Epidermal melanocyte (primary cell): ENCODE data around the gene GSTK1.
"Not testable (repeated sequence)": the region's sequence is repeated elsewhere in the genome, so short reads cannot be mapped to it uniquely, and the experiment has no call there.

Source experiments
- DNase-seq: peaks from one replicate; pipeline ENCODE4 v3.0.0; 2011; ENCODE audit warnings: low spot score; ENCODE audit not compliant: insufficient read length

GSTK1 gene

DNA sequence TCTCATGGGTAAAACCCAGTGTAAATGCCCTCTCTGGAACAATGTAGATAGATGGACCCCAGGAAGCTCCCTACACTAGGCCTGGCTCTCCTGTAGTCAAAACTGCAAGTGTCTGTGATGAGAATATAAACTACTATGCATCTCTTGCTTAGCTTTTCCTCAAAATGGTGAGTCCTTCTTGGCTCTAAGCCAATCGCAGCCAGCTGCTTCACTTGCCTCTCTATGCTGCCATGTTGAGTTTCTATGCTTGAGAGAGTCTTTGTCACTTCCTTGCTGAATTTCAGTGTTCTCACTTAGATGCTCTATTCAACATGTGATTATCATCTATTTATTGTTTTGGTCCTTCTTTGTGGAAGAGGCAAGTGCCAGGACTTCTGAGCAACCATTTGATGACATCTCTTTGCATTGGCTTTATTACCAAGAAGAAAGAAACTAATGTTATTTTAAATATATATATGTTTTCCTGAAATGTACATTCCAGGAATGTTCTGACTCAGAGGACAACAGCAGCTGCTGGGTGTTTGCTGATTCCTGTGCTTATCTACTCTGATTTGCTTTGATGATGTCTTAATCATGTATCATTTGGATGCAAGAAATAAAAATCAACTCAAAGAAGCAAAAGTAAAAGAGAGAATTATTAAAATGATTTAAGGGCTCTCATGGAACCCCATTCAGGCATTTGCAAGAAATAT is 24.8 kb upstream of the GSTK1 start:
- no peak for DNase-seq

DNA sequence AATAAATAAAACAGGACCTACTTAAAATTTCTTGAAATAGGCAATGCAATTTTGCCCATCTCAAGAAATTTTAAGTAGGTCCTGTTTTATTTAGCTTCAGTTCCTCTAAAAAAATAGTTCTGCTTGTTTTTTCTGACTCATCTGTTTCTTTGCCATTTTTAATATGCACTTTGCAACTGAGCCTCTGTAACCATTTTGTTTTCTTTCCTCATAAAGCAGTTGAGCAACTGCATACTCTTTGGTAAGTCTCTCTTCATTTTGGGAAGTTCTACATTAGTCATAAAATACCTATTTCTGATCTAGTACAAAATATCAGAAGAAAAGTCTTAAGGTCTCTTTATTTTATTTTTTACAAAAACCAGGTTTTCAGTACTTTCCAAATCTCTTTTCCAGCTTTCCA is 23.4 kb upstream of the GSTK1 start:
- DNase-seq = no peak

DNA sequence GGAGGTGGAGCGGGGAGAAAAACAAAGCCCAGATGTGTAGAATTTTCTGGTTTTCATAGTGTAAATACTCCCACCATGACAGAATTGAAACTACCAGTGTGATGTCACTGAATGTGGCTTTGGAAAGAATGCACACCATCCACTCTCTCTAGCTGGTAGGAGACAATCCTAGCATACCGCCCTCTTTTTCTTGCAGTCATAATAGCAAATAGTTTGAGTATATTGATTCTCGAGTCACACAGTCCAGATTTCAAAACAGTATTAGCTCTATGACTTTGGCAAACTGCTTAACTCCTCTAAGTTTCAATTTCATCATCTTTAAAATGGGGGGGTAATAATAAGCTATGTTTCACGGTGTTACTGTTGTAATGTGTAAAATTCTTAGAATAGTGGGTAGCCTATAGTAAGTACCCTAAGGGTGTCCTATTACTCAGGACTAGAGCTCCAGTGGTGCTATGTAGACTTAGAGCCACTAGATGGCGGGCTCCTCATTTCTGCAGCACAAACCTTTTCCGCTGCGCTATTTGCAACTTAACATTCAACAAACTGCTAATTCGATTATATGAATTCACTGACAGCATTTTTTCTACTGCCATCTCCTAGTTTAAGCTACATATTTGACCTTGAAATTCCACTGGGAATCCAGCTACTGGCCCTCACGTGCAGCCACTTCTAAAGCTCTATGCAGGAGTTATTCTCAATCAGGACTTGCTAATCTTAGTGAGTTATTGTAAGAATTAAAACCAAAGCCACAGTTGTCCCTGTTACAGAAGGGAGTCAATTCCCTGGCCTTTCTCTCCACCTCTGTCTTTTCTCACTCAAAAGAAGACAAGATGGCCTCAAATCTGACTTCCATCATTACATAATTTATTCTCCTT is 22.7 kb upstream of the GSTK1 start:
- DNase-seq = peak; percentile 43

- no peak for DNase-seq
Observed at GRCh38 chr7:143242306-143242705, 20.9 kb upstream of the GSTK1 start.

DNA sequence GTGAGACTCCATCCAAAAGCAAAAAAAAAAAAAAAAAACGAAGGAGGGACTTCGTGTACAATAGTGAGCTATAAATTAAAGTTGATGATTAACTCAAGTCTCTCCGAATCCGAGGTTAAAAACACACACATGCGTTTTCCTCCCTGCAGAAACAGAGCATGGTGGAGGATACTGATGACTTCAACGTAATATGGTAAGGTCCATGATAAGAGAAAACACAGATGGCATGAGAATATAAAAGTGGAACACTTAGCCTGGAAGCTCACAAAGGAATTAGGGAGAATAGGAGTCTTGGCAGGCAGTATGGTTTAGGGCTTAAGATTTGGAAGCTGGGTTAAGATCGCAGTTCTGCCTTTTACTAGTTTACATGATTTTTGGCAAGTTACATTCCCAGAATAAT is 20.1 kb upstream of the GSTK1 start:
- no peak for DNase-seq

DNA sequence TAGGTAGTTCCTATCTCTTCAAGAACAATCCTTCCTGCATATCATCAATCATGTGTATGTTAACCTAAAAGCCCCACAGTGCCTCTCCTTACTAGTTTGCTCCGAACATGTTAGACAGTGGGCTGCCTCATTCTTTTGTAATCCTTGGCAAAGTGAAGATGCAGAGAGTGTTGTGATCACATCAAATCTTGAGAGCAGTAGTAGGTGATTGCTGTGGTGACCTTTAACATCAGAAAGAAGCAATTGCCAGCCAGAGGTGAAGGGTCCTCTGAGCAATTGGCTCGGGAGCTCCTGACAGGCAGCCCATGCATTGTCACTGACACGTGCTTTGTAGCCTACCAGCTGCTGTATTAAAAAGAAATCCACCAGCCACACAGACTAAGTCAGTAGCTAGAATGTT is 19.6 kb upstream of the GSTK1 start:
- DNase-seq = no peak

DNA sequence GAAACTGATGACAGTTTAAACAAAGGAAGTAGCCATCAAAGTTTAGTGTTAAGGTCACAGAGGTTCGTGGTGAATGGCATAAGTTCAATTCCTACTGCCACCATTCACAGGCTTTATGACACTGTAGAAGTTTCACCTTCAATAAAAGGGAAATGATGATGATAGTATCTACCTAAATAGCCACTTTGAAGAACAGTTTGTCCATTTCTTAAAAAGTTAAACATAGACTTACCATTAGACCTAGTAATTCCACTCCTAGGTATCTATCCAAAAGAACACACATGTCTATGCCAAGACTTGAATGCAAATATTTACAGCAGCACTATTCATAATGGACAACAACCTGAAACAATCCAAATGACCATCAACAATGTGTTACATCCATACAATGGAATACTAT is 18.9 kb upstream of the GSTK1 start:
- no peak for DNase-seq

GRCh38 chr7:143245123-143245522 is 18.1 kb upstream of the GSTK1 start:
- DNase-seq = no peak

GRCh38 chr7:143247372-143247771 is 15.9 kb upstream of the GSTK1 start:
- DNase-seq = no peak

DNA sequence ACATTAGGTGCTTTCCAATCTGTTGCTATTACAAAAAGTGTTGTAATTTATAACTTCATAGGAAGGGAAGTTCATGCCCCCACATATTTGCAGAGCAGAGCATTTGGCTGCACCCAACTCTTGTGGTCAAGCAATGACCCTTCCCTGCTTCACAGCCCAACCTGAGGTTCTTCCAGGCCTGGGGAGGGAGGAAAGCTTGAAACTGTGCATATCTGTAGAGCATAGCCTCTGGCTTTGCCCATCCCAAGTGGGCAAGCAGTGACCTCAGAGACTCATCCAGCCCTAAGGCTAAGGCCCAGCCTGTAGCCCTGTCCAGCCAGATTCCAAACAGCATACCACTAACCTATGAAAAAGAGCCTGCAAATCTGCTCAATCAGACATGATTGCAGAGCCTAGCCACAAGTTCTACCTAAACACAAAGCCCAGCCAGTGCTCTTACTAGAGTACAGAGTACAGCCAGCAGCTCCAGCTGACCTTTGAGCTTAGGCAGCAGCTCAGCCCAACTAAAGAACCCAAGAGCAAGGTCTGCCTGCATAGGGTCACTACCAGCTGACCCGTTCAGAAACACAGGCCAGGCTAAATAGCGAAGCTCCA is 14.4 kb upstream of the GSTK1 start:
- DNase-seq = no peak

DNA sequence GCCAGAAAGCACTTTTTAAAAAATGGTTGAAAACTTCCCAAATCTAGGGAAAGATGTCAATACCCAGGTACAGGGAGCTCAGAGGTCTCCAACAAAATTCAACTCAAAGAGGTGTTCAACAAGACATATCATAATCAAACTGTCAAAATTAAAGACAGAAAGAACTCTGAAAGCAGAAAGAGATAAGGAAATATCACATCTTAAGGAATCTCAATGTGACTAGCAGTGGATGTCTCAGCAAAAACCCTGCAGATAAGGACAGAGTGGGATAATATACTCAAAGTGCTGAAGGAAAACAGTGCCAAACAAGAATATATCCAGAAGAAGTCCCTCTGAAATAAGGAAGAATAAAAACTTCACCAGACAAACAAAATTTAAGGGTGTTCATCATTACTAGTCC is 13.0 kb upstream of the GSTK1 start:
- no peak for DNase-seq

- no peak for DNase-seq
Observed at GRCh38 chr7:143250822-143251221, 12.4 kb upstream of the GSTK1 start.

DNA sequence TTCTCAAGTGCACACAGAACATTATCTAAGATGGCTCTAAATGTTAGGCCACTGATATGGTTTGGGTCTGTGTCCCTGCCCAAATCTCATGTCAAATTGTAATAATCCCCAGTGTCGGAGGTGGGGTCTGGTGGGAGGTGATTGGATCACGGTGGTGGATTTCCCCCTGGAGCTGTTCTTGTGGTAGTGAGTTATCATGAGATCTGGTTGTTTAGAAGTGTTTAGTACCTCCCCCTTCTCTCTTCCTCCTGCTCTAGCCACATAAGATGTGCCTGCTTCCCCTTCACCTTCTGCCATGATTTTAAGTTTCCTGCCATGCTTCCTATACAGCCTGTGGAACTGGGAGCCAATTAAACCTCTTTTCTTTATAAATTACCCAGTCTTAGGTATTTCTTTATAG is 11.2 kb upstream of the GSTK1 start:
- no peak for DNase-seq

DNA sequence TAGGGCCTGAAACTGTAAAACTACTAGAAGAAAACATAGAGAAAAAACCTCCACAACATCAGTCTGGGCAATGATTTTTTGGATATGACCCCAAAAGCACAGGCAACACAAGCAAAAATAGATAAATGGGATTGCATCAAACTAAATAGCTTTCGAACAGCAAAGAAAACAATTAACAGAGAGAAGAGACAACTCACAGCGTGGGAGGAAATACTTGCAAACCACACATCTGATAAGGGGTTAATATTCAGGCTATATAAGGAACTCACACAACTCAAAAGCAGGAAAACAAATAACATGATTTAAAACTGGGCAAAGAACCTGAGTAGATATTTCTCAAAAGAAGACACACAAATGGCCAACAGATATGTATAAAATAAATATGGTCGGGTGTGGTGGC is 7.7 kb upstream of the GSTK1 start:
- DNase-seq = no peak

DNA sequence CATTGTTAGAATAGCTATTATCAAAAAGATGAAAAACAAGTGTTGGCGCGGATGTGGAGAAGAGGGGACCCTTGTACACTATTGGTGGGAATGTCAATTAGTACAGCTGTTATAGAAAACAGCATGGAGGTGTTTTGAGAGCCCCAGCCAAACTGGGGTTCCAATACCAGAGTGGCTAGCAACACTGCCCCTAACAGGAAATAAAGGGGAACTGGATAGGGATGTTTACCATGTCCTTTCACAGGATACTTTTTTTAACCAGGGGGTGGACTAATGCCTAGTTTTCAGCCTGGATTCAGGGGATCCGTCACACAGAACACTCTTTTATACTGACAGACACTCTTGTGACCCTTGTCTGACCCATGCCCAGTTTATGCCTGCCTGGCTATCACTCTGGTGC is 6.9 kb upstream of the GSTK1 start:
- DNase-seq = no peak

- DNase-seq = no peak
Observed at GRCh38 chr7:143256932-143257331, 6.3 kb upstream of the GSTK1 start.

GRCh38 chr7:143257501-143257900 is 5.7 kb upstream of the GSTK1 start:
- DNase-seq = no peak

GRCh38 chr7:143258831-143259230 is 4.4 kb upstream of the GSTK1 start:
- DNase-seq = no peak

DNA sequence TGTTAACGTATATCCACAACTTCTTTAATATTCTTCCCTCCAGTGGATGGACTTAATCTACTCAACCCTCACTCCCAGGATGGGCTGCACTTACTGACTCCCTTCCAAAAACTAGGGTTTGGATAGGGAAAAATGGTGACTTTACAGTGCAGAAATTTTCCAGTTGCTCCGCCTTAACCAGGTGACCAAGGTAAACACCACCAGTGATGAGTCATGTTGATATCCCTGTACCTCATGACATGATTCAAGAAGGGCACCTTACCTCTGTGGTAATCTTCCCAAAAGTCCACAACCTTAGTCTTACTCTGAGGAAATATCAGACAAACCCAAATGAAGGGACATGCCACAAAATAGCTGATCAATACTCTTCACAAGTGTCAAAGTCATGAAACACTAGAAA is 3.5 kb upstream of the GSTK1 start:
- no peak for DNase-seq

DNA sequence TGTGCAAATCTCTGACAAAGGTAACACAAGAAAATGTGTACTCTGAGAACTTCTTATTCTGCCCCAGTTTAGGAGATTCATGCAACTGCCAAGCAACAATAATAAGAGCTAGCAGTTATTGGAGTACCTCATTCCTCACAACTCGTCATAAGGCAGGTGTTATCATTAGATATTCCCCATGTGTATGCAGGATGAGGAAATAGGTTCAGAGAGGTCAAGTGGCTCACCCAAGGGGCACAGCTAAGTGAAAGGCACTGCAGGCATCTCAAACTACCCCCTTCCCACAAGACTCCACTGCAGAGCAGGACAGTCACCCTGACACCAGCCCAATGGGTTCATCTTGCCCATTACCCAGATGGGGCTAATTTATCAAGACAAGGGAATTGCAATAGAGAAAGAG is 1.3 kb upstream of the GSTK1 start:
- DNase-seq = no peak

GRCh38 chr7:143264196-143264568 is 941 bp downstream of the GSTK1 start:
- not testable (repeated sequence) for DNase-seq

GRCh38 chr7:143265017-143265693 is 1.9 kb downstream of the GSTK1 start:
- no peak for DNase-seq
